ENCODE results near the gene TTR. TPM values are rescaled to one million over a fixed set of nuclear protein-coding genes. Genes with fewer than 3 reads are reported as not detected.

TTR gene
- total and polyA plus RNA-seq, 2 of the 13 experiments (the other 11 are each of a cell fraction or from before 2014, with no cell fraction given), result 91.3 to 496 TPM

DNA sequence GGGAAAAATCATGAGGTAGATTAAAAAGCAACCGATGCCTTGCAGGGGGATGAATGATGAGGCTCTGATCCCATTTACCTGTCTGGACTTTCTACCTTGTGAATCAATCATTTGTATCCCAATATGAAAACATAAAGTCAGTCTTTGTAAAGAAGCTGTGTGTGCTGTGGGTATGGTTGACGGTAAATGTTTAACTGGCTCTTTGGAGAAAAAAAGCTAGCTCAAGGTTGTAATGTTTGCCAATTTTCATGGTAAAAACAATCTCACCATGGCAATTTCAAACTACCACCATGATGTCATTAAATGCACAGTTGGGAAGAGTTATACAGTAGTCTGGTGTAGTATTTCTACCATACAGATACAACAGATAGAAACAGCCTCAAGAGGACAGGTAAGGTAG, 14.6 kb downstream of the TTR start (continued):
- TF ChIP-seq, protein P1, sequence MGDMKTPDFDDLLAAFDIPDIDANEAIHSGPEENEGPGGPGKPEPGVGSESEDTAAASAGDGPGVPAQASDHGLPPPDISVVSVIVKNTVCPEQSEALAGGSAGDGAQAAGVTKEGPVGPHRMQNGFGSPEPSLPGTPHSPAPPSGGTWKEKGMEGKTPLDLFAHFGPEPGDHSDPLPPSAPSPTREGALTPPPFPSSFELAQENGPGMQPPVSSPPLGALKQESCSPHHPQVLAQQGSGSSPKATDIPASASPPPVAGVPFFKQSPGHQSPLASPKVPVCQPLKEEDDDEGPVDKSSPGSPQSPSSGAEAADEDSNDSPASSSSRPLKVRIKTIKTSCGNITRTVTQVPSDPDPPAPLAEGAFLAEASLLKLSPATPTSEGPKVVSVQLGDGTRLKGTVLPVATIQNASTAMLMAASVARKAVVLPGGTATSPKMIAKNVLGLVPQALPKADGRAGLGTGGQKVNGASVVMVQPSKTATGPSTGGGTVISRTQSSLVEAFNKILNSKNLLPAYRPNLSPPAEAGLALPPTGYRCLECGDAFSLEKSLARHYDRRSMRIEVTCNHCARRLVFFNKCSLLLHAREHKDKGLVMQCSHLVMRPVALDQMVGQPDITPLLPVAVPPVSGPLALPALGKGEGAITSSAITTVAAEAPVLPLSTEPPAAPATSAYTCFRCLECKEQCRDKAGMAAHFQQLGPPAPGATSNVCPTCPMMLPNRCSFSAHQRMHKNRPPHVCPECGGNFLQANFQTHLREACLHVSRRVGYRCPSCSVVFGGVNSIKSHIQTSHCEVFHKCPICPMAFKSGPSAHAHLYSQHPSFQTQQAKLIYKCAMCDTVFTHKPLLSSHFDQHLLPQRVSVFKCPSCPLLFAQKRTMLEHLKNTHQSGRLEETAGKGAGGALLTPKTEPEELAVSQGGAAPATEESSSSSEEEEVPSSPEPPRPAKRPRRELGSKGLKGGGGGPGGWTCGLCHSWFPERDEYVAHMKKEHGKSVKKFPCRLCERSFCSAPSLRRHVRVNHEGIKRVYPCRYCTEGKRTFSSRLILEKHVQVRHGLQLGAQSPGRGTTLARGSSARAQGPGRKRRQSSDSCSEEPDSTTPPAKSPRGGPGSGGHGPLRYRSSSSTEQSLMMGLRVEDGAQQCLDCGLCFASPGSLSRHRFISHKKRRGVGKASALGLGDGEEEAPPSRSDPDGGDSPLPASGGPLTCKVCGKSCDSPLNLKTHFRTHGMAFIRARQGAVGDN (CRISPR knock-in tag; IDR thresholded peaks at IDR 0.05), result no peak
- TF ChIP-seq, protein P2, sequence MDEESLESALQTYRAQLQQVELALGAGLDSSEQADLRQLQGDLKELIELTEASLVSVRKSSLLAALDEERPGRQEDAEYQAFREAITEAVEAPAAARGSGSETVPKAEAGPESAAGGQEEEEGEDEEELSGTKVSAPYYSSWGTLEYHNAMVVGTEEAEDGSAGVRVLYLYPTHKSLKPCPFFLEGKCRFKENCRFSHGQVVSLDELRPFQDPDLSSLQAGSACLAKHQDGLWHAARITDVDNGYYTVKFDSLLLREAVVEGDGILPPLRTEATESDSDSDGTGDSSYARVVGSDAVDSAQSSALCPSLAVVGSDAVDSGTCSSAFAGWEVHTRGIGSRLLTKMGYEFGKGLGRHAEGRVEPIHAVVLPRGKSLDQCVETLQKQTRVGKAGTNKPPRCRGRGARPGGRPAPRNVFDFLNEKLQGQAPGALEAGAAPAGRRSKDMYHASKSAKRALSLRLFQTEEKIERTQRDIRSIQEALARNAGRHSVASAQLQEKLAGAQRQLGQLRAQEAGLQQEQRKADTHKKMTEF (CRISPR knock-in tag; IDR thresholded peaks at IDR 0.05), result peak; percentile 42; the same call in 1 of the 2 replicates
- TF ChIP-seq GABPB1 (CRISPR knock-in tag; IDR thresholded peaks at IDR 0.05), result no peak
- no peak for TF ChIP-seq PRPF4 (IDR thresholded peaks at IDR 0.05; ENCODE audit: low read depth, low read length, poor library complexity, severe bottlenecking)
- no peak; the same call in 1 of the 2 replicates for TF ChIP-seq SIX1 (CRISPR knock-in tag; IDR thresholded peaks at IDR 0.05; ENCODE audit: borderline replicate concordance)
- TF ChIP-seq, protein P3, sequence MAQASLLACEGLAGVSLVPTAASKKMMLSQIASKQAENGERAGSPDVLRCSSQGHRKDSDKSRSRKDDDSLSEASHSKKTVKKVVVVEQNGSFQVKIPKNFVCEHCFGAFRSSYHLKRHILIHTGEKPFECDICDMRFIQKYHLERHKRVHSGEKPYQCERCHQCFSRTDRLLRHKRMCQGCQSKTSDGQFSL (CRISPR knock-in tag; IDR thresholded peaks at IDR 0.05), result no peak
- no peak for TF ChIP-seq MEF2D (CRISPR knock-in tag; IDR thresholded peaks at IDR 0.05)
- TF ChIP-seq REL (CRISPR knock-in tag; conservative IDR thresholded peaks at IDR 0.05), result no peak
- no peak for TF ChIP-seq GZF1 (CRISPR knock-in tag; IDR thresholded peaks at IDR 0.05)
- TF ChIP-seq, protein P4, sequence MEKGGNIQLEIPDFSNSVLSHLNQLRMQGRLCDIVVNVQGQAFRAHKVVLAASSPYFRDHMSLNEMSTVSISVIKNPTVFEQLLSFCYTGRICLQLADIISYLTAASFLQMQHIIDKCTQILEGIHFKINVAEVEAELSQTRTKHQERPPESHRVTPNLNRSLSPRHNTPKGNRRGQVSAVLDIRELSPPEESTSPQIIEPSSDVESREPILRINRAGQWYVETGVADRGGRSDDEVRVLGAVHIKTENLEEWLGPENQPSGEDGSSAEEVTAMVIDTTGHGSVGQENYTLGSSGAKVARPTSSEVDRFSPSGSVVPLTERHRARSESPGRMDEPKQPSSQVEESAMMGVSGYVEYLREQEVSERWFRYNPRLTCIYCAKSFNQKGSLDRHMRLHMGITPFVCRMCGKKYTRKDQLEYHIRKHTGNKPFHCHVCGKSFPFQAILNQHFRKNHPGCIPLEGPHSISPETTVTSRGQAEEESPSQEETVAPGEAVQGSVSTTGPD (CRISPR knock-in tag; IDR thresholded peaks at IDR 0.05), result peak; percentile 95
- no peak for TF ChIP-seq ZNF207 (IDR thresholded peaks at IDR 0.05; ENCODE audit: borderline replicate concordance)
- no peak for TF ChIP-seq SOX13 (IDR thresholded peaks at IDR 0.05)
- TF ChIP-seq SOX13 (CRISPR knock-in tag; conservative IDR thresholded peaks at IDR 0.05 in 1 of 2, IDR thresholded peaks at IDR 0.05 in 1 of 2), result peak in 1 of 2 experiments; percentile 58; a peak in 1 of 4 replicates
- no peak for TF ChIP-seq TSC22D2 (CRISPR knock-in tag; IDR thresholded peaks at IDR 0.05; ENCODE audit: borderline replicate concordance)
- no peak for TF ChIP-seq HNRNPK (IDR thresholded peaks at IDR 0.05; ENCODE audit: low read depth, low read length, poor library complexity, severe bottlenecking)
- TF ChIP-seq, protein P5, sequence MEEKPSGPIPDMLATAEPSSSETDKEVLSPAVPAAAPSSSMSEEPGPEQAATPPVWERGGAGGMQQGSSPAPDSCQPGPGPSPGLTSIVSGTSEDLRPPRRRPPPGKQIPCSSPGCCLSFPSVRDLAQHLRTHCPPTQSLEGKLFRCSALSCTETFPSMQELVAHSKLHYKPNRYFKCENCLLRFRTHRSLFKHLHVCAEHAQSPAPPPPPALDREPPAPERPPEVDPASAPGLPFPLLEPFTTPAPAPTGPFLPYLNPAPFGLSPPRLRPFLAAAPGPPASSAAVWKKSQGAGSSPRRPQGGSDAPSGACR (CRISPR knock-in tag; IDR thresholded peaks at IDR 0.05), result no peak
- TF ChIP-seq ZNF850 (CRISPR knock-in tag; conservative IDR thresholded peaks at IDR 0.05), result no peak
- TF ChIP-seq, protein P6, sequence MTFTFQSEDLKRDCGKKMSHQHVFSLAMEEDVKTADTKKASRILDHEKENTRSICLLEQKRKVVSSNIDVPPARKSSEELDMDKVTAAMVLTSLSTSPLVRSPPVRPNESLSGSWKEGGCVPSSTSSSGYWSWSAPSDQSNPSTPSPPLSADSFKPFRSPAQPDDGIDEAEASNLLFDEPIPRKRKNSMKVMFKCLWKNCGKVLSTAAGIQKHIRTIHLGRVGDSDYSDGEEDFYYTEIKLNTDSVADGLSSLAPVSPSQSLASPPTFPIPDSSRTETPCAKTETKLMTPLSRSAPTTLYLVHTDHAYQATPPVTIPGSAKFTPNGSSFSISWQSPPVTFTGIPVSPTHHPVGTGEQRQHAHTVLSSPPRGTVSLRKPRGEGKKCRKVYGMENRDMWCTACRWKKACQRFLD (CRISPR knock-in tag; IDR thresholded peaks at IDR 0.05; ENCODE audit: borderline replicate concordance), result no peak
- no peak for TF ChIP-seq ZNF274 (CRISPR knock-in tag; IDR thresholded peaks at IDR 0.05)
- TF ChIP-seq FOXA3 (CRISPR knock-in tag; IDR thresholded peaks at IDR 0.05), result peak; percentile 40
- no peak for TF ChIP-seq KDM3A (CRISPR knock-in tag; IDR thresholded peaks at IDR 0.05; ENCODE audit: low read depth)

Data from HepG2 (cell line).